ENCODE data around the gene ITGB6.
"Not testable (repeated sequence)": the region's sequence is repeated elsewhere in the genome, so short reads cannot be mapped to it uniquely, and the experiment has no call there.

The ITGB6 gene

GRCh38 chr2:160203007-160203406 is 2.9 kb upstream of the ITGB6 start:
- no peak overlapping the region for H3K27ac ChIP-seq
- TF ChIP-seq ZFX (IDR thresholded peaks at IDR 0.05; ENCODE audit: borderline replicate concordance) (no peak), CTCF (IDR thresholded peaks at IDR 0.05) (no peak)

- no peak overlapping the region for H3K27ac ChIP-seq
These were observed 1.9 kb upstream of the ITGB6 start for GRCh38 chr2:160201849-160202539.

GRCh38 chr2:160200921-160201320 is 849 bp upstream of the ITGB6 start:
- H3K27ac ChIP-seq: no peak overlapping the region
- TF ChIP-seq CTCF (IDR thresholded peaks at IDR 0.05) (no peak), ZFX (IDR thresholded peaks at IDR 0.05; ENCODE audit: borderline replicate concordance) (no peak)

More at GRCh38 chr2:160201849-160202539, 1.9 kb upstream of the ITGB6 start:
- TF ChIP-seq ZFX (IDR thresholded peaks at IDR 0.05; ENCODE audit: borderline replicate concordance) (no peak), CTCF (IDR thresholded peaks at IDR 0.05) (no peak)

DNA sequence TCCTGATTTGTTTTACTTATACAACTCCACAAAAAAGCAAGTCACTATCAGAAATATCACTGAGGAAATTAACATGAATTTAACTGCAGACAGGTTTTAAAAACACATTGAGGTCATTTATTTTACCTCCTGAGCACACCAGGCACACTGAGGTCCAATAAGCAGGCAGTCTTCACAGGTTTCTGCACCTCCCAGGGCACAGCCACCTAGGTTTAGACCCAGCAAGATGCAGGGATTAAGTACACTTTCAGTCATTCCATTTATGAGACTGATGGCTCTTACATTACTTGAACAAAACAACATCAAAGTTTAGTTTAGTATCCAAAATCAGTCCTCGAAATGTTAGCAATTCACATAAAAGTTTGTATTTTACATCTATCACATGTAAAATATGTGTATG is 1.0 kb downstream of the ITGB6 start:
- no peak overlapping the region for H3K27ac ChIP-seq
- TF ChIP-seq ZFX (IDR thresholded peaks at IDR 0.05; ENCODE audit: borderline replicate concordance): no peak
- TF ChIP-seq CTCF (IDR thresholded peaks at IDR 0.05): no peak

DNA sequence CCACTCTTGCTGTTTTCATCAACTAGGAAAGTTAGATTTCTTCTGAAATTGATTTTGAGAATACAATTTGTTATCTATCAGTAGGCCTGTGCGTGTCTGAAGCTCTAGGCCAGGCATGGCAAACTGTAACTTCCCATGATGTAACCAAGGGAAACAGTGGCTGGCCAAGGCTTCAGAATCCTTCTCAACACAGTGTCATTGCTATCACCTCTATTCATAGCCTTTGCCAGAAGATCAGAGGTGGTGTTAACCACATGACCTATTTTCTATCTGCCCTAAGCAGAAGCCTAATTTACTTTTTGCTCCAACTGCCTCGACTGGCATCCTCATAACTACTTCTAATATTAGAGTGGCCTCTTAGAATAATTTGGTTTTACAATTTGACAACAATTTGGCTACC is 2.5 kb downstream of the ITGB6 start:
- no peak overlapping the region for H3K27ac ChIP-seq
- TF ChIP-seq CTCF (IDR thresholded peaks at IDR 0.05) (no peak), ZFX (IDR thresholded peaks at IDR 0.05; ENCODE audit: borderline replicate concordance) (no peak)

- TF ChIP-seq CTCF (IDR thresholded peaks at IDR 0.05): no peak
- TF ChIP-seq ZFX (IDR thresholded peaks at IDR 0.05; ENCODE audit: borderline replicate concordance): no peak
- H3K27ac ChIP-seq: no peak overlapping the region
These were observed 5.1 kb downstream of the ITGB6 start for GRCh38 chr2:160194946-160195345.

- no peak overlapping the region for H3K27ac ChIP-seq
These were observed 5.7 kb downstream of the ITGB6 start for GRCh38 chr2:160194351-160194750.

DNA sequence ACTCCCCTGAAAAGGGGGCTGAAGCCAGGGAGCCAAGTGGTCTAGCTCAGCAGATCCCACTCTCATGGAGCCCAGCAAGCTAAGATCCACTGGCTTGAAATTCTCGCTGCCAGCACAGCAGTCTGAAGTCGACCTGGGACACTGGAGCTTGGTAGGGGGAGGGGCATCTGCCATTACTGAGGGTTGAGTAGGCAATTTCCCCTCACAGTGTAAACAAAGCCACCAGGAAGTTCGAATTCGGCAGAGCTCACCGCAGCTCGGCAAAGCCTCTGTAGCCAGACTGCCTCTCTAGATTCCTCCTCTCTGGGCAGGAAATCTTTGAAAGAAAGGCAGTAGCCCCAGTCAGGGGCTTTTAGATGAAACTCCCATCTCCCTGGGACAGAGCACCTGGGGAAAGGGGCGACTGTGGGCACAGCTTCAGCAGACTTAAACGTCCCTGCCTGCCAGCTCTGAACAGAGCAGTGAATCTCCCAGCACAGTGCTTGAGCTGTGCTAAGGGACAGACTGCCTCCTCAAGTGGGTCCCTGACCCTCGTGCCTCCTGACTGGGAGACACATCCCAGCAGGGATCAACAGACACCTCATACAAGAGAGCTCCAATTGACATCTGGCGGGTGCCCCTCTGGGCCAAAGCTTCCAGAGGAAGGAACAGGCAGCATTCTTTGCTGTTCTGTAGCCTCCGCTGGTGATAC is 18.8 kb downstream of the ITGB6 start:
- H3K27ac ChIP-seq: not testable (repeated sequence)

More at GRCh38 chr2:160194351-160194750, 5.7 kb downstream of the ITGB6 start:
- TF ChIP-seq CTCF (IDR thresholded peaks at IDR 0.05) (no peak), ZFX (IDR thresholded peaks at IDR 0.05; ENCODE audit: borderline replicate concordance) (no peak)

DNA sequence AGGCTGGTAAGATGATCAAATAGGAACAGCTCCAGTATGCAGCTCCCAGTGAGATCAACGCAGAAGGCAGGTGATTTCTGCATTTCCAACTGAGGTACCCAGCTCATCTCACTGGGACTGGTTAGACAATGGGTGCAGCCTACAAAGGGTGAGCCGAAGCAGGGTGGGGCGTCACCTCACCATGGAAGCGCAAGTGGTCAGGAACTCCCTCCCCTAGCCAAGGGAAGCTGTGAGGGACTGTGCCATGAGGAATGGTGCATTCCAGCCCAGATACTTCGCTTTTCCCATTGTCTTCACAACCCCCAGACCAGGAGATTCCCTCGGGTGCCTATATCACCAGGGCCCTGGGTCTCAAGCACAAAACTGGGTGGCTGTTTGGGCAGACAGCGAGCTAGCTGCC is 19.4 kb downstream of the ITGB6 start:
- H3K27ac ChIP-seq: not testable (repeated sequence)
